HFFc6 (cell line): Measurements from ENCODE around the gene DPH6. TPM values are rescaled to one million over a fixed set of nuclear protein-coding genes. Genes with fewer than 3 reads are reported as not detected.

Experiments used
- DNase-seq: peaks from one replicate; pipeline ENCODE4 v3.0.0-alpha.2; 2018
- H3K27ac Mint-ChIP-seq: 2 replicates; pipeline ENCODE4 v1.8.0; 2020; ENCODE audit warnings: mild to moderate bottlenecking, mixed read lengths
- H3K27me3 Mint-ChIP-seq: 2 replicates; pipeline ENCODE4 v1.8.0; 2021; ENCODE audit warnings: mild to moderate bottlenecking, moderate library complexity, mixed read lengths; ENCODE audit not compliant: insufficient read depth
- H3K36me3 Mint-ChIP-seq: 2 replicates; pipeline ENCODE4 v1.8.0; 2021; ENCODE audit warnings: low read depth, mixed read lengths
- H3K4me1 Mint-ChIP-seq: 2 replicates; pipeline ENCODE4 v1.8.0; 2020; ENCODE audit warnings: low read depth, mixed read lengths
- H3K4me3 Mint-ChIP-seq: 2 replicates; pipeline ENCODE4 v1.8.0; 2020; ENCODE audit warnings: mild to moderate bottlenecking, moderate library complexity, mixed read lengths
- H3K9me3 Mint-ChIP-seq: 2 replicates; pipeline ENCODE4 v1.8.0; 2020; ENCODE audit warnings: mild to moderate bottlenecking, mixed read lengths
- CTCF ChIP-seq: fragments of 200-600 bp; sonication (generic); IDR thresholded peaks from 2 replicates; pipeline ENCODE4 v1.5.0; 2021; ENCODE audit warnings: antibody characterized with exemption, mild to moderate bottlenecking
- total RNA-seq, 6 experiments: library from RNA; stranded (reverse); fragmentation: NEBNext Ultra II Directional; extraction: Animal tissue kit (Norgen Biotek cat#: 25700); gene quantifications; 2 replicates in 1 of 6; 3 replicates in 5 of 6; pipeline ENCODE4 v1.2.3, GENCODE V29; 2021

Gene DPH6
- total RNA-seq, 6 experiments from 2014 or later, result 8.9 to 14.8 (median 12.1) TPM

- TF ChIP-seq CTCF, result no peak
- H3K4me3 Mint-ChIP-seq, result peak overlapping the region; percentile 53; the same call in 1 of the 2 replicates
- peak; percentile 60 for DNase-seq
- H3K4me1 Mint-ChIP-seq, result peaks cover 48% of the 10 kb centered on the region
- peaks cover 21% of the 10 kb centered on the region; the same call in 1 of the 2 replicates for H3K36me3 Mint-ChIP-seq
- H3K9me3 Mint-ChIP-seq, result no peaks in the 10 kb centered on the region
- no peaks in the 10 kb centered on the region for H3K27me3 Mint-ChIP-seq
- H3K27ac Mint-ChIP-seq, result peak overlapping the region; percentile 71
These were observed 106.7 kb downstream of the DPH6 start for GRCh38 chr15:35439291-35439690.

GRCh38 chr15:35437157-35437556, 108.8 kb downstream of the DPH6 start:
- peaks cover 30% of the 10 kb centered on the region for H3K4me1 Mint-ChIP-seq
- peak; percentile 35 for DNase-seq
- peak; percentile 71 for TF ChIP-seq CTCF
- no peak overlapping the region for H3K4me3 Mint-ChIP-seq
- H3K36me3 Mint-ChIP-seq, result peaks cover 21% of the 10 kb centered on the region; the same call in 1 of the 2 replicates
- no peak overlapping the region for H3K27ac Mint-ChIP-seq
- no peaks in the 10 kb centered on the region for H3K27me3 Mint-ChIP-seq
- no peaks in the 10 kb centered on the region for H3K9me3 Mint-ChIP-seq

GRCh38 chr15:35436422-35436821, 109.5 kb downstream of the DPH6 start:
- no peak overlapping the region for H3K4me3 Mint-ChIP-seq
- no peaks in the 10 kb centered on the region for H3K27me3 Mint-ChIP-seq
- peaks cover 30% of the 10 kb centered on the region for H3K4me1 Mint-ChIP-seq
- no peaks in the 10 kb centered on the region for H3K9me3 Mint-ChIP-seq
- TF ChIP-seq CTCF, result no peak
- H3K36me3 Mint-ChIP-seq, result peaks cover 20% of the 10 kb centered on the region; the same call in 1 of the 2 replicates
- DNase-seq, result no peak
- no peak overlapping the region for H3K27ac Mint-ChIP-seq

- H3K27ac Mint-ChIP-seq, result no peak overlapping the region
- no peaks in the 10 kb centered on the region for H3K27me3 Mint-ChIP-seq
- no peaks in the 10 kb centered on the region for H3K9me3 Mint-ChIP-seq
- no peak overlapping the region for H3K4me3 Mint-ChIP-seq
- peaks cover 4% of the 10 kb centered on the region; the same call in 1 of the 2 replicates for H3K36me3 Mint-ChIP-seq
- no peak for DNase-seq
- no peak for TF ChIP-seq CTCF
- peaks cover 18% of the 10 kb centered on the region for H3K4me1 Mint-ChIP-seq
These were observed 114.7 kb downstream of the DPH6 start for GRCh38 chr15:35431281-35431680.

- no peaks in the 10 kb centered on the region for H3K27me3 Mint-ChIP-seq
- H3K27ac Mint-ChIP-seq, result no peak overlapping the region
- no peaks in the 10 kb centered on the region for H3K9me3 Mint-ChIP-seq
- H3K4me1 Mint-ChIP-seq, result peaks cover 19% of the 10 kb centered on the region
- no peak overlapping the region for H3K4me3 Mint-ChIP-seq
- no peak for TF ChIP-seq CTCF
- H3K36me3 Mint-ChIP-seq, result no peaks in the 10 kb centered on the region; the same call in 1 of the 2 replicates
- DNase-seq, result no peak
These were observed 115.7 kb downstream of the DPH6 start for GRCh38 chr15:35430301-35430700.

GRCh38 chr15:35427496-35427895, 118.5 kb downstream of the DPH6 start:
- no peaks in the 10 kb centered on the region for H3K9me3 Mint-ChIP-seq
- TF ChIP-seq CTCF, result no peak
- H3K27me3 Mint-ChIP-seq, result no peaks in the 10 kb centered on the region
- no peak overlapping the region for H3K4me3 Mint-ChIP-seq
- no peak for DNase-seq
- H3K27ac Mint-ChIP-seq, result no peak overlapping the region; the same call in 1 of the 2 replicates
- H3K36me3 Mint-ChIP-seq, result 0 out of 2 replicates have a peak, but pooled peaks cover 5% of the 10 kb centered on the region
- H3K4me1 Mint-ChIP-seq, result peaks cover 19% of the 10 kb centered on the region
